EH (cell line): ENCODE results near the gene CDYL2.
"Not testable (repeated sequence)": the region's sequence is repeated elsewhere in the genome, so short reads cannot be mapped to it uniquely, and the experiment has no call there.

ENCODE experiments used
- DNase-seq: peaks from one replicate; pipeline ENCODE4 v3.0.0-alpha.2; 2015; ENCODE audit warnings: low read depth

CDYL2 gene

DNA sequence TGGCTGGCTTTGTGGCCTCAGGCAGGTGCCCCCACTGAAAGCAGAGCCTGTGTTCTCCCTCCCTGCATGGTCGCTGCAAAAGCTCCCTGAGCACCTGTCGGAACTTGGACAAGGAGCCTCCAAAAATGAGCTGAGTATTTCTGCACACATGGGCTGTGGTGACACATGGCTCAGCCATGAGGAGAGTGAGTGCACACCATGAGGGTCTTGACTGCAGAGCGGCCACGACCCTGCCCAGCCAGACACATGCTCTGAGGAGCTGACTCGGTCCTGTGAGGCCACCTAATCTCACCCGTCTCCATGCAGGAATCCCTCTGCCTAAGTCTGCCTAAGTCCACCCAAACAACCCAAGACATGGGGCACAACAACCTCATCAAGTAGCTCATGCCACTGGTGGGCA is 134.7 kb downstream of the CDYL2 start:
- DNase-seq: no peak

GRCh38 chr16:80667925-80668324 is 136.5 kb downstream of the CDYL2 start:
- no peak for DNase-seq

DNA sequence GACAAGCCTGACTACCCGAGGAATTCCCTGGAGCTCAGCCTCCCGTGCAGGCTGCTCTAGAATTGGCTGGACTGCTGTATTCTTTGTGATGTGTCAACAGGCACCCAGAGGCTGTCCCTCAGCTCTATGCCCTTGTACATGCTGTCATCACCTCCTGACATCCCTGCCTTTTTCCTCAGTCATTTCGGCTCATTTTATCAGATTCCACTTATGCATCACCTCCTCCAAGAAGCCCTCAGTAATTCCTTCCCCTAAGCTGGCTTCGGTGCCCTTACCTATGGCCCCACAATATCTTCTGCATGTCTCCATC is 137.2 kb downstream of the CDYL2 start:
- DNase-seq: no peak

- no peak for DNase-seq
Measured at GRCh38 chr16:80666378-80667250, 137.8 kb downstream of the CDYL2 start.

DNA sequence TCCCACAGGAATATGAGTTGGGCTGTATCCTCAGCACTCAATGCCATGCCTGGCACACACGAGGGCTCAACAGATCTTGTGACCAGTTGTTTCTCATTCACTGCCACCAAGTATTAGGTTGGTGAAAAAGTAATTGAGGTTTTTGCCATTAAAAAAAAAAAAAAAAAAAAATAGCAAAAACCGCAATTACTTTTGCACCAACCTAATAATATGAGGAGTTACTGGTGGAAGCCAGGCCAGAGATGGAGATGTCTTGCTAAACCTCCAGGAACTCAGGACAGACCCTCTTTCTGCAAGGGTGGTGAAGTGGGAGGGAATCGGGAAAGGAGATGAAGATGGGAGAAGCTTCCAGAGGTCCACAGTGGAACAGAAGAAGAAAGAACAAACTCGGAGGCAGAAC is 139.0 kb downstream of the CDYL2 start:
- no peak for DNase-seq

DNA sequence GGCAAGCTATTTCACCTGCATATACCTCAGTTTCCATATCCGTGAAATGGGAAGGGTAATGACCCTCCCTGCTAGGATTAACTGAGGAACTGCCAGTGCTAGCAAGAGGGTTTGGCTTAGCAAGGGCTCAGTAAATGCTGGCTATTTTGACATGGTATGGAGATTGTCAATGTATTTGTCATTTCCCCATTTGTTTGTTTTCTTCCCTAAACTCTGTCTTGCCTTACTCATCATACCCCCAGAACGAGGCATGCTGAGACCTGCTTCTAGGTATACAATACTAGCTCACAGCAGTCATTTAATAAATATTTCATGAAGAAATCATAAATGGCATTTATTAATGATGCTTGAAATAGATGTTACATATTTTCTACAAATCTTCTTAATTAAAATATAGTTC is 139.6 kb downstream of the CDYL2 start:
- no peak for DNase-seq

- DNase-seq: no peak
Measured at GRCh38 chr16:80664226-80664625, 140.2 kb downstream of the CDYL2 start.

- no peak for DNase-seq
Measured at GRCh38 chr16:80663078-80663477, 141.3 kb downstream of the CDYL2 start.

DNA sequence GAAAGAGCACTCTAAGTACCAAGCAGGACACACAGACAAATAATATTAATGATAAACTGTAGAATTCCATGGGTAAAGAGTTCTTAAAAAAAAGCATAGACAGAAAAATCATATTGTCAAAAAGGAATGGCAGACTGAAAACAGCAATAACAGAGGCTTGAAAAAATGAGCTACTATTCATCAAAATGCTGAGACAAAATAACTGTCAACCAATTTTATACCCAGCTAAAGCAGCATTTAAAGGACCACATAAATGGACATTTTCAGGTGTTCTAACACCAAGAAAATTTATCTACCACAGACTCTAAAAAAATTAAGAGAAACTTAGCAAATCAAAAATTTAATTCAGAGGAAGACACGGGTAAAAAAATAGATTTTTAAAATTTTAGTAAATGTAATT is 144.5 kb downstream of the CDYL2 start:
- no peak for DNase-seq

- no peak for DNase-seq
Measured at GRCh38 chr16:80656711-80657150, 147.7 kb downstream of the CDYL2 start.

- no peak for DNase-seq
Measured at GRCh38 chr16:80656161-80656560, 148.2 kb downstream of the CDYL2 start.

DNA sequence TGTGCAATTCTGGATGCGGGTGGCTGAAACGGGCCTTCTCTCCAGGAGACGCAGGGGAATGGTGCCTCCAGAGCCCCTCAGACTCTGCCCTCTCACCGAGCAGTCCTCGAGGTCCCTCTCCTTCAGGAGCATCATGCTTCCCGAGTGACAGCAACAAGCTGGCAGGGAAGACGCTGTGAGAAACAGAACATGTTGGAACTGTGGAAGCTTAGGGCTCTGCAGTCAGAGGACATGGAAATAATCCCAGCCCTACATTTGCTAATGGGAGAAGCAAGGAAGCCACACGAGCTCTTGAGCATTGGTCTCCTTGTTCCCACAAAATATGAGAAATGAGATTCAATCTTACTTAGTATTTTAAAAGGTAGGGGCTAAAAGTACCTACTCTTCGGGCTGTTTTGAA is 148.6 kb downstream of the CDYL2 start:
- DNase-seq: no peak

GRCh38 chr16:80654094-80654862 is 150.1 kb downstream of the CDYL2 start:
- no peak for DNase-seq

GRCh38 chr16:80652441-80652840 is 152.0 kb downstream of the CDYL2 start:
- DNase-seq: no peak

DNA sequence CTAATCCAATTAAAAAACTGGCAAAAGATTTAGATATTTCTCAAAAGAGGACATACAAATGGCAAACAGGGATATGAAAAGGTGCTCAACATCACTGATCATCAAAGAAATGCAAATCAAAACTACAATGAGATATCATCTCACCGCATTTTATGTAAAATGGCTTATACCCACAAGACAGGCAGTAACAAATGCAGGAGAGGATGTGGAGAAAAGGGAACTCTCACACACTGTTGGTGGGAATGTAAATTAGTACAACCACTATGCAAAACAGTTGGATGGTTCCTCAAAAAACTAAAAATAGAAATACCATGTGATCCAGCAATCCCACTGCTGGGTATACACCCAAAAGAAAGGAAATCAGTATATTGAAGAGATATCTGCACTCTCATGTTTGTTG is 154.1 kb downstream of the CDYL2 start:
- DNase-seq: not testable (repeated sequence)

DNA sequence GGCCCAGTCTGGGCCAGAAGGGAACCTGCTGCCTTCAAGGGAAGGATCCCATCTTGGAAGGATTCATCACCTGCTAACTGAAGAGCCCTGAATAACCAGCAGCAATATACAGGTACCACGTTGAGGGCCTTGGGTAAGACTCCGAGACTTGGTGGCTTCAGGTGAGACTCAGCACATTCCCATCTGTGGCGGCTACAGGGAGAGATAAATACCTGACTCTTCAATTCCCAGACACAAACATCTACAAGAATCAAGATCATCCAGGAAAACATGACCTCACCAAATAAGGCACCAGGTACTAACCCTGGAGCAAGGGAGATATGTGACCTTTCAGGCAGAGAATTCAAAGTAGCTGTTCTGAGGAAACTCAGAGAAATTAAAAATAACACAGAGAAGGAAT is 164.1 kb downstream of the CDYL2 start:
- no peak for DNase-seq

- no peak for DNase-seq
Measured at GRCh38 chr16:80639636-80640035, 164.8 kb downstream of the CDYL2 start.

DNA sequence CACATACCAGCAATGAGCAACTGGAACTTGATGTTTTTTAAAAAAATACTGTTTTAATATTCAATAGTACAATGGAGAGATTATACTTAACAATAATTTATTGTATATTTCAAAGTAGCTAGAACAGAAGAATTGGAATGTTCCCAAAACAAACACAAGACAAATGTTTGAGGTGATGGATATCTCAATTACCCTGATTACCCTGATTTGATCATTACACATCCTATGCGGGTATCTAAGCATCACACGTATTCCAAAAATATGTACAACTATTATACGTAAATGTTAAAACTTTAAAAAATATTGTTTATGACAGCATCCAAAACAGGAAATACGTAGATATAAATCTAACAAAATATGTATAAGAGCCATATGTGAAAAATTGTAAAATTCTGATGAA is 166.8 kb downstream of the CDYL2 start:
- DNase-seq: no peak

- peak; percentile 62 for DNase-seq
Measured at GRCh38 chr16:80631581-80631980, 172.8 kb downstream of the CDYL2 start.

GRCh38 chr16:80628254-80628653 is 176.1 kb downstream of the CDYL2 start:
- no peak for DNase-seq

GRCh38 chr16:80627108-80627507 is 177.3 kb downstream of the CDYL2 start:
- DNase-seq: no peak

DNA sequence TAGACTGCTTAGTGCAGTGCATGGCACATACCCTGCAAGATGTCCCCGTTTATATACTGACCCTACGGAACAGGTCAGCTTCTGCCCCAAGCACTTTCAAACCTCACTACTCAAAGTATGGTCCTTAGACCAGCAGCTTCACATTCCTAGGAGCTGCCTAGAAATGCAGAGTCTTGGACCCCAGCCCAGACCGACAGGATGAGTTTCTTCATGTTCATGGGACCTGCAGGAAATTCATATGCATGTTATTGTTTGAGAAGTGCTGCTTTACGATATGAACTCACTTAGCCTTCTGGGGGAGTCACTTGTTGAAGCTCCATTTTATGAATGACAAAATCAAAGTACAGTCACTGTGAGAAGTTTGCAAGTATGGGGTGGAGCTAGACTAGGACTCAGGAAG is 181.0 kb downstream of the CDYL2 start:
- DNase-seq: peak; percentile 78

GRCh38 chr16:80622007-80622406 is 182.4 kb downstream of the CDYL2 start:
- no peak for DNase-seq
